Heart left ventricle (tissue), 13 donors: Measurements from ENCODE around the gene ISLR2.

Experiments used
- POLR2A ChIP-seq, 2 donors: fragments of 450-650 bp; IDR thresholded peaks; one replicate each; pipeline ENCODE4 v1.6.1; 2017; ENCODE audit warnings: antibody characterized with exemption in 2 of 2, mild to moderate bottlenecking in 2 of 2, moderate library complexity in 2 of 2
- TF ChIP-seq, protein P1 (sequence below), 12 donors: fragments of 200-600 bp; sonication (generic) in 4 of 12; IDR thresholded peaks; one replicate each; pipeline versions ENCODE4 v1.5.0 to v1.8.0; 2018 to 2022; ENCODE audit warnings: antibody characterized with exemption in 12 of 12, mild to moderate bottlenecking in 5 of 12
- donor health status: ischemic (EF 13 %, LVEDD 7.1; RV severe dilation, severe dysfunction).
- donor health status: DM: no; HTN: yes; CAD: no.
- donor health status: DM: no; HTN: no; CAD: no.
- donor health status: ischemic (EF 25% LVEDD 6.9; RV normal size, moderate dysfunction).
- donor health status: ischemic (EF 25% LVEDD 5.7; RV mildly dilated, moderate dysfunction).
- donor health status: ischemic (EF 35%, LVEDD 5.7; RV mildly dilated, moderate dysfunction).
- donor health status: nonischemic (EF 11% LVEDD 7.7; RV severe dilation, severe dysfunction).
- donor health status: DM: yes; HTN: yes; CAD: no.
- donor health status: PGD.
- donor health status: ischemic (EF 29% LVEDD 5.4; RV normal size, mild dysfunction).
- donor health status: nonischemic (EF 23%, LVEDD 6.1; RV moderate dilation, normal function).

DNA sequence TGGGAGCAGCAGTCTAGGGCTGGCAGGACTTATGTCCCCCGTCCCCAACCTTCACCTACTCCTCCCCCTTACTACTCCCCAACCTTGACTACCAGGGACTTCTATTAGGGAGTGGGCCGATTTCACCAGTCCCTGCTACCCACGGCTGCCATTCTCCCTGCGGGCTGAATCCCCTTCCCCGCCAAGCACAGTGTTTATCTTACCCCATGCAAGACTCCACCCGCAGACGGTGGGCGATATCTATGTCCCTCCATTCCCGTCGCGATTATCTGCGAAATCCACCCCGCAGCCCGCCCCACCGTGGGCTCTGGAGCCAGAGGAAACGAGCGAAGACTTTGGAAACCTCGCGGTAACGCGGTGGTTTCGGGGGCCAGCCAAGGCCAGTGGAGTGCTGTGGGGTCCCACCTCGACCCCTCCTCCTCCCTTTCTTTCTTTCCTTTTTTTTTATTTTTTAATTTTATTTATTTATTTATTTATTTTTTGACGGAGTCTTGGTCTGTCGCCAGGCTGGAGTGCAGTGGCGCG lies 4.7 kb downstream of the ISLR2 start:
- TF ChIP-seq, protein P1, sequence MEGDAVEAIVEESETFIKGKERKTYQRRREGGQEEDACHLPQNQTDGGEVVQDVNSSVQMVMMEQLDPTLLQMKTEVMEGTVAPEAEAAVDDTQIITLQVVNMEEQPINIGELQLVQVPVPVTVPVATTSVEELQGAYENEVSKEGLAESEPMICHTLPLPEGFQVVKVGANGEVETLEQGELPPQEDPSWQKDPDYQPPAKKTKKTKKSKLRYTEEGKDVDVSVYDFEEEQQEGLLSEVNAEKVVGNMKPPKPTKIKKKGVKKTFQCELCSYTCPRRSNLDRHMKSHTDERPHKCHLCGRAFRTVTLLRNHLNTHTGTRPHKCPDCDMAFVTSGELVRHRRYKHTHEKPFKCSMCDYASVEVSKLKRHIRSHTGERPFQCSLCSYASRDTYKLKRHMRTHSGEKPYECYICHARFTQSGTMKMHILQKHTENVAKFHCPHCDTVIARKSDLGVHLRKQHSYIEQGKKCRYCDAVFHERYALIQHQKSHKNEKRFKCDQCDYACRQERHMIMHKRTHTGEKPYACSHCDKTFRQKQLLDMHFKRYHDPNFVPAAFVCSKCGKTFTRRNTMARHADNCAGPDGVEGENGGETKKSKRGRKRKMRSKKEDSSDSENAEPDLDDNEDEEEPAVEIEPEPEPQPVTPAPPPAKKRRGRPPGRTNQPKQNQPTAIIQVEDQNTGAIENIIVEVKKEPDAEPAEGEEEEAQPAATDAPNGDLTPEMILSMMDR (IDR thresholded peaks at IDR 0.05), result no peak
- no peak for TF ChIP-seq POLR2A (IDR thresholded peaks at IDR 0.05)
